Immature natural killer cell (primary cell): ENCODE results near the gene CCDC182. TPM values are rescaled to one million over a fixed set of nuclear protein-coding genes. Genes with fewer than 3 reads are reported as not detected.

Experiments used
- DNase-seq, 3 donors: peaks; one replicate each; pipeline ENCODE4 v3.0.0; 2022; ENCODE audit warnings: mixed read lengths in 1 of 3
- H3K27ac Mint-ChIP-seq, 6 donors: one replicate each; pipeline ENCODE4 v1.8.0; 2020; ENCODE audit warnings: mixed read lengths in 6 of 6, mild to moderate bottlenecking in 5 of 6, inconsistent platforms in 4 of 6, moderate library complexity in 3 of 6
- H3K27me3 Mint-ChIP-seq, 3 donors: one replicate each; pipeline ENCODE4 v1.8.0; 2020 to 2021; ENCODE audit warnings: low read depth in 3 of 3, mild to moderate bottlenecking in 3 of 3, mixed read lengths in 3 of 3, moderate library complexity in 3 of 3, inconsistent platforms in 1 of 3
- H3K36me3 Mint-ChIP-seq, 3 donors: one replicate each; pipeline ENCODE4 v1.8.0; 2020; ENCODE audit warnings: mixed read lengths in 3 of 3, inconsistent platforms in 2 of 3, mild to moderate bottlenecking in 2 of 3
- H3K4me1 Mint-ChIP-seq, 2 donors: one replicate each; pipeline ENCODE4 v1.8.0; 2020; ENCODE audit warnings: inconsistent platforms in 2 of 2, mild to moderate bottlenecking in 2 of 2, mixed read lengths in 2 of 2, moderate library complexity in 1 of 2
- H3K4me3 Mint-ChIP-seq, 5 donors: one replicate each; pipeline ENCODE4 v1.8.0; 2020; ENCODE audit warnings: mild to moderate bottlenecking in 5 of 5, mixed read lengths in 5 of 5, inconsistent platforms in 3 of 5, moderate library complexity in 3 of 5
- H3K9me3 Mint-ChIP-seq, 6 donors: one replicate each; pipeline ENCODE4 v1.8.0; 2020; ENCODE audit warnings: mild to moderate bottlenecking in 6 of 6, mixed read lengths in 6 of 6, inconsistent platforms in 4 of 6, moderate library complexity in 3 of 6
- polyA plus RNA-seq, 3 donors: library from polyadenylated mRNA; unstranded; fragments of 300-500 nt; fragmentation: Illumina TruSeq; gene quantifications; one replicate each; pipeline ENCODE4 v1.2.3, GENCODE V29; 2021

The CCDC182 gene
- polyA plus RNA-seq, 3 donors from 2014 or later: not detected

- Mint-ChIP-seq H3K9me3 (no peaks in the 10 kb centered on the region), H3K4me3 (no peak overlapping the region), H3K36me3 (no peaks in the 10 kb centered on the region), H3K4me1 (peaks cover 10 to 11% of the 10 kb centered on the region in 2 donors), H3K27me3 (peaks cover 0 to 8% (median 0%) of the 10 kb centered on the region in 3 donors), H3K27ac (peak overlapping the region in 4 of 6 donors; percentile 10 to 47 (median 30))
- peak in 2 of 3 donors; percentile 4 to 5 for DNase-seq
These were observed 5.2 kb upstream of the CCDC182 start for GRCh38 chr17:57750109-57750871.

GRCh38 chr17:57749701-57750100 is 4.6 kb upstream of the CCDC182 start:
- Mint-ChIP-seq H3K9me3 (no peaks in the 10 kb centered on the region), H3K4me3 (peak overlapping the region in 2 of 5 donors; percentile 7 to 9), H3K4me1 (peaks cover 10 to 11% of the 10 kb centered on the region in 2 donors), H3K36me3 (no peaks in the 10 kb centered on the region), H3K27me3 (peaks cover 0 to 9% (median 0%) of the 10 kb centered on the region in 3 donors), H3K27ac (peak overlapping the region in 4 of 6 donors; percentile 10 to 47 (median 30))
- DNase-seq: no peak

- Mint-ChIP-seq H3K27me3 (peaks cover 0 to 12% (median 0%) of the 10 kb centered on the region in 3 donors), H3K4me3 (no peak overlapping the region), H3K36me3 (no peaks in the 10 kb centered on the region), H3K4me1 (peaks cover 10 to 11% of the 10 kb centered on the region in 2 donors), H3K9me3 (no peaks in the 10 kb centered on the region), H3K27ac (no peak overlapping the region)
- peak; percentile 43 to 54 (median 46) for DNase-seq
These were observed 2.3 kb upstream of the CCDC182 start for GRCh38 chr17:57747221-57748017.

- Mint-ChIP-seq H3K27ac (no peak overlapping the region), H3K9me3 (no peaks in the 10 kb centered on the region), H3K27me3 (peaks cover 0 to 12% (median 3%) of the 10 kb centered on the region in 3 donors), H3K4me3 (no peak overlapping the region), H3K36me3 (no peaks in the 10 kb centered on the region), H3K4me1 (peaks cover 10 to 11% of the 10 kb centered on the region in 2 donors)
- DNase-seq: no peak
These were observed 1.1 kb upstream of the CCDC182 start for GRCh38 chr17:57746221-57746620.

- H3K27me3 Mint-ChIP-seq: peaks cover 0 to 12% (median 9%) of the 10 kb centered on the region in 3 donors
- H3K4me3 Mint-ChIP-seq: no peak overlapping the region
- DNase-seq: no peak
- no peaks in the 10 kb centered on the region for H3K36me3 Mint-ChIP-seq
- no peaks in the 10 kb centered on the region for H3K9me3 Mint-ChIP-seq
- peaks cover 8 to 10% of the 10 kb centered on the region in 2 donors for H3K4me1 Mint-ChIP-seq
- H3K27ac Mint-ChIP-seq: peak overlapping the region in 1 of 6 donors; percentile 7
These were observed 616 bp downstream of the CCDC182 start for GRCh38 chr17:57744195-57745170.

- no peak overlapping the region for H3K4me3 Mint-ChIP-seq
- DNase-seq: no peak
These were observed 4.9 kb downstream of the CCDC182 start for GRCh38 chr17:57740235-57740528.

GRCh38 chr17:57739402-57740234 is 5.5 kb downstream of the CCDC182 start:
- Mint-ChIP-seq H3K36me3 (no peaks in the 10 kb centered on the region), H3K27me3 (peaks cover 0 to 13% (median 2%) of the 10 kb centered on the region in 3 donors), H3K4me3 (no peak overlapping the region), H3K4me1 (peaks cover 7 to 8% of the 10 kb centered on the region in 2 donors), H3K9me3 (no peaks in the 10 kb centered on the region), H3K27ac (no peak overlapping the region)
- DNase-seq: peak in 1 of 3 donors; percentile 7

More at GRCh38 chr17:57740235-57740528, 4.9 kb downstream of the CCDC182 start:
- H3K9me3 Mint-ChIP-seq: no peaks in the 10 kb centered on the region
- no peaks in the 10 kb centered on the region for H3K36me3 Mint-ChIP-seq
- H3K4me1 Mint-ChIP-seq: peaks cover 7 to 8% of the 10 kb centered on the region in 2 donors
- no peak overlapping the region for H3K27ac Mint-ChIP-seq
- peaks cover 0 to 13% (median 4%) of the 10 kb centered on the region in 3 donors for H3K27me3 Mint-ChIP-seq

- H3K9me3 Mint-ChIP-seq: no peaks in the 10 kb centered on the region
- peaks cover 7 to 8% of the 10 kb centered on the region in 2 donors for H3K4me1 Mint-ChIP-seq
- H3K4me3 Mint-ChIP-seq: no peak overlapping the region
- peak overlapping the region in 1 of 6 donors; percentile 53 for H3K27ac Mint-ChIP-seq
- DNase-seq: no peak
- peaks cover 0 to 15% (median 2%) of the 10 kb centered on the region in 3 donors for H3K27me3 Mint-ChIP-seq
- peaks cover 0 to 3% (median 0%) of the 10 kb centered on the region in 3 donors for H3K36me3 Mint-ChIP-seq
These were observed 7.6 kb downstream of the CCDC182 start for GRCh38 chr17:57737450-57737849.

- Mint-ChIP-seq H3K36me3 (peaks cover 0 to 3% (median 0%) of the 10 kb centered on the region in 3 donors), H3K4me3 (no peak overlapping the region), H3K27me3 (peaks cover 2 to 11% (median 2%) of the 10 kb centered on the region in 3 donors), H3K9me3 (no peaks in the 10 kb centered on the region), H3K4me1 (peaks cover 7 to 8% of the 10 kb centered on the region in 2 donors), H3K27ac (no peak overlapping the region)
- peak in 1 of 3 donors; percentile 5 for DNase-seq
These were observed 9.4 kb downstream of the CCDC182 start for GRCh38 chr17:57735707-57736106.

GRCh38 chr17:57735230-57735629 is 9.9 kb downstream of the CCDC182 start:
- no peak for DNase-seq
- peaks cover 0 to 3% (median 0%) of the 10 kb centered on the region in 3 donors for H3K36me3 Mint-ChIP-seq
- H3K27me3 Mint-ChIP-seq: peaks cover 2 to 10% (median 2%) of the 10 kb centered on the region in 3 donors
- H3K4me1 Mint-ChIP-seq: peaks cover 6% of the 10 kb centered on the region in 2 donors
- H3K27ac Mint-ChIP-seq: no peak overlapping the region
- H3K4me3 Mint-ChIP-seq: no peak overlapping the region
- H3K9me3 Mint-ChIP-seq: no peaks in the 10 kb centered on the region

- peaks cover 0 to 3% (median 0%) of the 10 kb centered on the region in 3 donors for H3K36me3 Mint-ChIP-seq
- H3K4me1 Mint-ChIP-seq: no peaks in the 10 kb centered on the region
- peaks cover 2 to 6% (median 4%) of the 10 kb centered on the region in 3 donors for H3K27me3 Mint-ChIP-seq
- no peak for DNase-seq
- no peak overlapping the region for H3K4me3 Mint-ChIP-seq
- no peaks in the 10 kb centered on the region for H3K9me3 Mint-ChIP-seq
- no peak overlapping the region for H3K27ac Mint-ChIP-seq
These were observed 12.0 kb downstream of the CCDC182 start for GRCh38 chr17:57733085-57733484.

GRCh38 chr17:57732062-57732461 is 13.0 kb downstream of the CCDC182 start:
- DNase-seq: no peak
- no peak overlapping the region for H3K27ac Mint-ChIP-seq
- H3K9me3 Mint-ChIP-seq: no peaks in the 10 kb centered on the region
- peaks cover 0 to 3% (median 0%) of the 10 kb centered on the region in 3 donors for H3K36me3 Mint-ChIP-seq
- no peaks in the 10 kb centered on the region for H3K4me1 Mint-ChIP-seq
- H3K27me3 Mint-ChIP-seq: peaks cover 2 to 6% (median 4%) of the 10 kb centered on the region in 3 donors
- no peak overlapping the region for H3K4me3 Mint-ChIP-seq
